NCI-H2171 (cell line): ENCODE data around the gene PAX4.
A peak's percentile ranks its signal among the peaks of the same experiment; 100 is the strongest.

Experiments used
- DNase-seq: peaks from one replicate; lab custom pipeline; 2025; lab: John Stamatoyannopoulos, UW

PAX4 gene

DNA sequence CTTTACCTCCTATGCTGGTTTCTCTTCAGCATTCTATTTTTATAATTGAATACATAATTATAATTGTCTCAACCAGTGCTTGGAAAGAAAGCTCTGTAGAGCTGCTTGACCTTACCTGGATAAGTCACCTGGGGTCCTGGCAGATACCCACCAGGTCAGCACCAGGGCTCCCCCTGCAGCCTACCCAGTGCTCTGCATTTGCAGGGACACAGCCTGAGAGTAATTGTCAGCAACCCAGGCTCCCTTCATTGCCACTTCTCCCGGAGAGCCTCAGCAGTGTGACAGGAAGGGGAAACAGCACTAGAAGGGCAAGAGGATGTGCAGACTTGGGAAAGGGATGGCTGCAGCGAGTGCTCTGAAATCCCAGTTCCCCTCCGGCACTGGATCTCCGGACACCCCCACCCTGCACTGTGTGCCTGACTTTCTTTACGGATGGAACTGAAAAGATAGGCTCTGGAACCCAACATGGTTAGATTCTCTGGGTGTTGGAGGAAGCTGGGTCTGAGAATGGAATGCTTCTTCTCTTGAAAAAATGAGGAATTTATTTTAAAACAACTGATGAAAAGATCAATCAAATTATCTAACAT lies 11.4 kb upstream of the PAX4 start:
- no peak for DNase-seq

GRCh38 chr7:127628445-127628844 lies 10.5 kb upstream of the PAX4 start:
- DNase-seq = no peak

- no peak for DNase-seq
Observed at GRCh38 chr7:127625331-127625730, 7.4 kb upstream of the PAX4 start.

- DNase-seq = no peak
Observed at GRCh38 chr7:127620406-127621233, 2.7 kb upstream of the PAX4 start.

- peak; percentile 2 for DNase-seq
Observed at GRCh38 chr7:127619681-127620405, 1.9 kb upstream of the PAX4 start.

DNA sequence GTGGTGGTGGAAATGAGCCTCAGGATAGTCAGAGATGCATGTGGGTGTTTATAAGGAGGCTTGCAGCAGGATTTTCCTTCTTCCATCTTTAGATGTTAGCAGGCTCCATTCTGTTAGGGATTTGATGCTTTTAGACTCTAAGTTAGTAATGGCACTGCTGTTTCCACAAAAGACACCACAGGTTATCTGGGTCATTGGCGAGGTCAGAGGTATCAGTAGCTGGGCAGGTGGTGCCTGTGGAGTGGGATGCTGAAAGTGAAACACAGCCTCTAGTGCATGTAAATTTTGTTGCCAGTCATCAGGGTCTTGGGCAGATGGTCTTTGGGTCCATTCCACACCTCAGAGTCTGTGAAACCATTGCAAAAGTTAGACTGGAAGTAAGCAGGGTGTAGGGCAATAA lies 833 bp upstream of the PAX4 start:
- no peak for DNase-seq

DNA sequence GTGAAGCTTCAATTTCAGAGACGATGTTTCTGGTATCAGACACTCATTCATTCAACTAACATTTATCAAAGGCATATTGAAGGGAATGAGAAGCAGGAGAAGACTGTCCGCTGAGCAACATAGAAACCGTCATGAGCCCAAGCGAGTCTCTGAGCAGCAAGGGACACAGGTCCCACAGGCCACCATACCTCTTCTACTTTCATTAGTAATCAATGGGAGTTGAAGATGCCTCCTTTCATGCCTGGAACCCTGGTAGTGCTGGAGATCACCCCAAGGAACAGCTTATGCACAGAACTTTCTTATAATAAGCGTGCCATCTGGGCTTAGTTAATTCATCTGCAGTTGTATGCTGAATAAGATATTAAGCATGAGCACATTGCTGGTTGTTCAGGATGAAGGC lies 1.2 kb downstream of the PAX4 start:
- DNase-seq = no peak

- DNase-seq = no peak
Observed at GRCh38 chr7:127612263-127612662, 5.7 kb downstream of the PAX4 start.

DNA sequence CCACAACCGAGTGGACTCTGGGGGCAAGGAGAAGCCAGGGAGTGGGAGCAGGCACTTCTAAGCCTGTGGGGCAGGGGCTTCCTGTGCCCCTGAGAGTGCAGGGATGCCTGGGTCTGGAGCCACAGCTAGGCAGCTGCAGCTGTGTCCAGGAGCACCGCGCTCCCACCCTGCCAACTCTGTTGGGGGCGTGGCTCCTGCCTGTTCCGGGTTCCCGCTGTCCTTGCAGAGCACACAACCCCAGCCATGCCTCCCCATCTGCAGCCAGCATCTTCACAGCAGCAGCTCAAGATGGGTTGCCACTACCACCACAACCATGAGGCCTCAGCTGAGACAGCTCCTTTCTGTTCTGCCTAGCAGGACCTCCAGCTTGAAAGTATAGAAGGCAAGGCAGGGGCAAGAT lies 8.6 kb downstream of the PAX4 start:
- no peak for DNase-seq

GRCh38 chr7:127608446-127608845 lies 9.5 kb downstream of the PAX4 start:
- no peak for DNase-seq

GRCh38 chr7:127600885-127601284 lies 17.1 kb downstream of the PAX4 start:
- no peak for DNase-seq

DNA sequence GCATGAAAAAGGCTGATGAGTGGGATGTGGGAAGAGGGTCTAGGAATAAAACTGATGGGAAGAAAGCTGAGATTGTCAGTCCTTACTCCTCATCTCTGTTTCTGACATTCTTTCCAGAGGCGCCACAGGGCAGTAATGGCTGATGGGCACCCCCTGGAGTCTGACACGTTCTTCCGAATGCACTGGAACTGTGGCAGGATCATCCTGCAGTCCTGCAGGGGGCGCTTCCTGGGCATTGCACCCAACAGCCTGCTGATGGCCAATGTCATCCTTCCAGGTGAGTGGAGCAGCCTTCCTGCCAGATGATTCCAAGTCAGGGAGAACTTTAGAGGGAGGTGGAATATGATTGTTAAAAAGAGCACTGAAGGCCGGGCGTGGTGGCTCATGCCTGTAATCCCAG lies 19.6 kb downstream of the PAX4 start:
- no peak for DNase-seq

- DNase-seq = no peak
Observed at GRCh38 chr7:127595737-127596136, 22.2 kb downstream of the PAX4 start.

DNA sequence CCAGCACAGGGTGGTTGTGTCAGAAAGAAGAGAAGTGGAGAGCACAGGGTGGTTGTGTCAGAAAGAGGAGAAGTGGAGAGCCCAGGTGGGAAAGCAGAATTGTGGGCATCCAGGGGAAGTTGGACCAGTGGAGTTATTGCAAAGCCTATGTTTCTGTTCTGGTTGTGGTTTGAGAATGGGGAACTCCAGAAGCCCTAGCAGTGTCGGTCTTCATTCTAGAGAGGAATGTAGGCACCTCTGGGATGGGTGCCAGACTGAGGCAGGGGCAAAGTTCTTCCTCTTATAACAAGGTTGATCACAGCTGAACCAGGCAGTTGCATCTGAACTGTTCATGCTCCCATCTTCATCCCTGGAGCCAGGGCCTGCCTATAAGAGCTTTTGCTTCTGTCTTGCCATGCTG lies 23.5 kb downstream of the PAX4 start:
- DNase-seq = no peak

- no peak for DNase-seq
Observed at GRCh38 chr7:127592550-127592949, 25.4 kb downstream of the PAX4 start.

GRCh38 chr7:127591591-127591990 lies 26.4 kb downstream of the PAX4 start:
- no peak for DNase-seq

DNA sequence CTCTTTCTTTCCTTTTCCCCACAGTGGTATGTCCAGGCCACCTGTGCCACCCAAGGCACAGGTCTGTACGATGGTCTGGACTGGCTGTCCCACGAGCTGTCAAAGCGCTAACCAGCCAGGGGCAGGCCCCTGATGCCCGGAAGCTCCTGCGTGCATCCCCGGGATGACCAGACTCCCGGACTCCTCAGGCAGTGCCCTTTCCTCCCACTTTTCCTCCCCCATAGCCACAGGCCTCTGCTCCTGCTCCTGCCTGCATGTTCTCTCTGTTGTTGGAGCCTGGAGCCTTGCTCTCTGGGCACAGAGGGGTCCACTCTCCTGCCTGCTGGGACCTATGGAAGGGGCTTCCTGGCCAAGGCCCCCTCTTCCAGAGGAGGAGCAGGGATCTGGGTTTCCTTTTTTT lies 26.8 kb downstream of the PAX4 start:
- no peak for DNase-seq

- DNase-seq = no peak
Observed at GRCh38 chr7:127589896-127590295, 28.0 kb downstream of the PAX4 start.

DNA sequence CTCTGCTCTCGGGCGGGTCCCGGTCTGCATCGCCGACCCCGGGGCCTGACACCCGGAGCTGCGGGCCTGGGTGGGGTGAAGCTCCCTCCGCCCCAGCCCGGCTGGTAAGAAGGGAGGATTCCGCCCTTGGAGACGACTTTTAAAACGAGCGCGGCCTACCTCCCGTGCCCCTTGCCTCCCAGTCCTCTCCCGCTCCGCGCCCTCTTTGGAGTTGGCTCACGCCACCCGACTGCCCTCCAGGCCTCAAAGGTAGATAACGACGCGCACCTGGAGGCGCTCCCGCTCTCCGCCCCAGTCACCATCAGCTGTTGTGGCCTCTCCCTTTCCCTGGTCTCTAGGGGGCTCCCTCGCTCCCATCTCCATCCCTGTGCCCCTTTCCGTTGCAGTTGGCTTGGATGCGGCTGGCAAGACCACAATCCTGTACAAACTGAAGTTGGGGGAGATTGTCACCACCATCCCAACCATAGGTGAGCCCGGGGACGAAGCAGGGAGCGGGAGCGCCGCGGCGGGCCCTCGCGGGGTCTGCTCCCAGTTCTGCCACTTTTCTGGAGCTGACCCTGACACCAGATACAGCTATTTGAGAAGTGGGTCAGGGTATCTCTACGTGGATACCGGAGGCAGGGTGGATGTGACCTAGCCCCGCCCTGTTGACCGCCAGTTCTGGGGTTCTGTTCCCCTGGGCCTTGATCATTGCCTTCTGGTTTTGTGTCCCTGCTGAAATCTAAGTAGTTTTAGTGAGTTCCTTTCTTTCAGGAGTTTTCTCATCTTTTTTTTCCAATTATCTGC lies 29.1 kb downstream of the PAX4 start:
- DNase-seq = peak; percentile 60

- peak; percentile 84 for DNase-seq
Observed at GRCh38 chr7:127588019-127588696, 29.8 kb downstream of the PAX4 start, which contains the start of gene ARF5. Gene ARF5 (plus strand): TSS chr7:127588411. CDS start chr7:127588499, 88 bp downstream.

DNA sequence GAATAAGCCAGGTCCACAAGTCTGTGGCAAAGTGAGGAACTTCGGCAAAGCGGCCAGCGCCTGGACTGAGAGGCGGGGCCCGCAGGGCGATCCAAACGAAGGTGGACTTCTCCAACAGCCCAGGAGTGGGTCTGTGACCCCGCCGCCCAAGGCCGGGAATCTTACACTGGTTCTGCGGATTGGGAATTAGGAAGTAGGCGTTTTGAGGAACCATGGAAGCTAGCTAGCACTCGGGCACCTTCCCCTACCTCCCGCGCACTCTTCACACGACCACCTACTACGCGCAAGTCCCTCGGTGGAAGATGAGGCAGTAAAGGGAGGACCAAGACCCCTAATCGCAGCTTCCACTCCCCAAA lies 30.3 kb downstream of the PAX4 start:
- no peak for DNase-seq

- no peak for DNase-seq
Observed at GRCh38 chr7:127586346-127586745, 31.6 kb downstream of the PAX4 start.
